ENCODE data around the gene NFATC1.

DNA sequence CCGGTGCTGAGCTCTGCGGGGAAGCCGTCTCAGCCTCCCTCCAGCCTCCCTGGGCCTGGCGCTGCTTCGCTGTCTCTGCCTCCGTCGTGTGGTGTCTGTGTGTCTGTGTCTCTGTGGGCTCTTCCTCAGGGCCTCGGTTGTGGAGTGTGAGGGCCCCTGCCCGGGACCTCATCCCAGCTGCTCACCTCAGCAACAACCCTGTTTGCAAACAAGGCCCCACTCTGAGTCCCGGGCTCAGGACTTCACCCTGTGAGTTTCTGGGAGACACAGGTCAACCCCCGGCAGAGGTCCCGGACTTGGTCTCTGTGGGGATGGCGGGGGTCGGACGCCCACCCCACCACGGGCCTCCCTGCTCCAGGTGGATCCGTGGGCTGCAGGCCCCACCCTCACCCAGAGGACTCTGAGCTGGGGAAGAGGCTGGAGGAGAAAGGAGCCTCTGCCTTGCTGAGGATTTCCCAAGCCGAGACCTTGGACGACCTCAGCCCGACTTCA, 156.5 kb downstream of the NFATC1 start:
- TF ChIP-seq, protein P1, sequence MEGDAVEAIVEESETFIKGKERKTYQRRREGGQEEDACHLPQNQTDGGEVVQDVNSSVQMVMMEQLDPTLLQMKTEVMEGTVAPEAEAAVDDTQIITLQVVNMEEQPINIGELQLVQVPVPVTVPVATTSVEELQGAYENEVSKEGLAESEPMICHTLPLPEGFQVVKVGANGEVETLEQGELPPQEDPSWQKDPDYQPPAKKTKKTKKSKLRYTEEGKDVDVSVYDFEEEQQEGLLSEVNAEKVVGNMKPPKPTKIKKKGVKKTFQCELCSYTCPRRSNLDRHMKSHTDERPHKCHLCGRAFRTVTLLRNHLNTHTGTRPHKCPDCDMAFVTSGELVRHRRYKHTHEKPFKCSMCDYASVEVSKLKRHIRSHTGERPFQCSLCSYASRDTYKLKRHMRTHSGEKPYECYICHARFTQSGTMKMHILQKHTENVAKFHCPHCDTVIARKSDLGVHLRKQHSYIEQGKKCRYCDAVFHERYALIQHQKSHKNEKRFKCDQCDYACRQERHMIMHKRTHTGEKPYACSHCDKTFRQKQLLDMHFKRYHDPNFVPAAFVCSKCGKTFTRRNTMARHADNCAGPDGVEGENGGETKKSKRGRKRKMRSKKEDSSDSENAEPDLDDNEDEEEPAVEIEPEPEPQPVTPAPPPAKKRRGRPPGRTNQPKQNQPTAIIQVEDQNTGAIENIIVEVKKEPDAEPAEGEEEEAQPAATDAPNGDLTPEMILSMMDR (IDR thresholded peaks at IDR 0.05): no peak
- no peak for TF ChIP-seq POLR2A (IDR thresholded peaks at IDR 0.05)

All from thyroid gland (tissue), 4 donors.